ENCODE results near the gene CENPB.
"Not testable (repeated sequence)": the region's sequence is repeated elsewhere in the genome, so short reads cannot be mapped to it uniquely, and the experiment has no call there.

CENPB gene, protein sequence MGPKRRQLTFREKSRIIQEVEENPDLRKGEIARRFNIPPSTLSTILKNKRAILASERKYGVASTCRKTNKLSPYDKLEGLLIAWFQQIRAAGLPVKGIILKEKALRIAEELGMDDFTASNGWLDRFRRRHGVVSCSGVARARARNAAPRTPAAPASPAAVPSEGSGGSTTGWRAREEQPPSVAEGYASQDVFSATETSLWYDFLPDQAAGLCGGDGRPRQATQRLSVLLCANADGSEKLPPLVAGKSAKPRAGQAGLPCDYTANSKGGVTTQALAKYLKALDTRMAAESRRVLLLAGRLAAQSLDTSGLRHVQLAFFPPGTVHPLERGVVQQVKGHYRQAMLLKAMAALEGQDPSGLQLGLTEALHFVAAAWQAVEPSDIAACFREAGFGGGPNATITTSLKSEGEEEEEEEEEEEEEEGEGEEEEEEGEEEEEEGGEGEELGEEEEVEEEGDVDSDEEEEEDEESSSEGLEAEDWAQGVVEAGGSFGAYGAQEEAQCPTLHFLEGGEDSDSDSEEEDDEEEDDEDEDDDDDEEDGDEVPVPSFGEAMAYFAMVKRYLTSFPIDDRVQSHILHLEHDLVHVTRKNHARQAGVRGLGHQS

GRCh38 chr20:3786665-3787323 lies at the start of gene CENPB:
TSS of gene CENPB (minus strand) at chr20:3786740. CDS start at chr20:3786483, 257 bp downstream.
- peaks cover 14% of the 10 kb centered on the region for H3K36me3 ChIP-seq
- peak; percentile 83 for DNase-seq
- peak within 1 kb of the TSS; percentile 78 for H3K27ac ChIP-seq
- H3K4me3 ChIP-seq (ENCODE audit: low read depth, low read length) = peak within 1 kb of the TSS; percentile 67
- H3K27me3 ChIP-seq (ENCODE audit: insufficient read depth, low read depth, severe bottlenecking) = no peaks in the 10 kb centered on the region
- TF ChIP-seq, protein P1, sequence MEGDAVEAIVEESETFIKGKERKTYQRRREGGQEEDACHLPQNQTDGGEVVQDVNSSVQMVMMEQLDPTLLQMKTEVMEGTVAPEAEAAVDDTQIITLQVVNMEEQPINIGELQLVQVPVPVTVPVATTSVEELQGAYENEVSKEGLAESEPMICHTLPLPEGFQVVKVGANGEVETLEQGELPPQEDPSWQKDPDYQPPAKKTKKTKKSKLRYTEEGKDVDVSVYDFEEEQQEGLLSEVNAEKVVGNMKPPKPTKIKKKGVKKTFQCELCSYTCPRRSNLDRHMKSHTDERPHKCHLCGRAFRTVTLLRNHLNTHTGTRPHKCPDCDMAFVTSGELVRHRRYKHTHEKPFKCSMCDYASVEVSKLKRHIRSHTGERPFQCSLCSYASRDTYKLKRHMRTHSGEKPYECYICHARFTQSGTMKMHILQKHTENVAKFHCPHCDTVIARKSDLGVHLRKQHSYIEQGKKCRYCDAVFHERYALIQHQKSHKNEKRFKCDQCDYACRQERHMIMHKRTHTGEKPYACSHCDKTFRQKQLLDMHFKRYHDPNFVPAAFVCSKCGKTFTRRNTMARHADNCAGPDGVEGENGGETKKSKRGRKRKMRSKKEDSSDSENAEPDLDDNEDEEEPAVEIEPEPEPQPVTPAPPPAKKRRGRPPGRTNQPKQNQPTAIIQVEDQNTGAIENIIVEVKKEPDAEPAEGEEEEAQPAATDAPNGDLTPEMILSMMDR (IDR thresholded peaks at IDR 0.05; ENCODE audit: low read depth, low read length) = peak; percentile 68
- no peaks in the 10 kb centered on the region for H3K9me3 ChIP-seq (ENCODE audit: severe bottlenecking)

DNA sequence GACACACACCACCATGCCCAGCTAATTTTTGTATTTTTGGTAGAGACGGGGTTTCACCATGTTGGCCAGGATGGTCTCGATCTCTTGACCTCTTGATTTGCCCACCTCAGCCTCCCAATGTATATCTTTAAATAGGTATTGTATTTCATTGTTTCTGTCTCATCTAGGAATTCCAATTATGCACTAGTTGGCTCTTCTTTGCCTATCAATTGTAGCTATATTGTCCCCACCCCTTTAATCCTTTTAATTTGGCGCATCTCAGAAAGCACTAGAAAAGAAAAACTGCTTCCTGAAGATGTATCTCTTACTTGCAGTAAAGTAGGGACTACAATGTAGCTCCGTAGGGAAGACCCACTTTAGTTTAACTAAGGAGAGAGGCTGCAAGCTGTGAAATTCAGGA lies 49.6 kb upstream of the CENPB start:
- Histone ChIP-seq H3K27ac (no peak overlapping the region), H3K27me3 (ENCODE audit: insufficient read depth, low read depth, severe bottlenecking) (no peaks in the 10 kb centered on the region), H3K36me3 (no peaks in the 10 kb centered on the region), H3K4me3 (ENCODE audit: low read depth, low read length) (no peak overlapping the region), H3K9me3 (ENCODE audit: severe bottlenecking) (no peaks in the 10 kb centered on the region)
- TF ChIP-seq, protein P1 (IDR thresholded peaks at IDR 0.05; ENCODE audit: low read depth, low read length) = no peak
- no peak for DNase-seq

DNA sequence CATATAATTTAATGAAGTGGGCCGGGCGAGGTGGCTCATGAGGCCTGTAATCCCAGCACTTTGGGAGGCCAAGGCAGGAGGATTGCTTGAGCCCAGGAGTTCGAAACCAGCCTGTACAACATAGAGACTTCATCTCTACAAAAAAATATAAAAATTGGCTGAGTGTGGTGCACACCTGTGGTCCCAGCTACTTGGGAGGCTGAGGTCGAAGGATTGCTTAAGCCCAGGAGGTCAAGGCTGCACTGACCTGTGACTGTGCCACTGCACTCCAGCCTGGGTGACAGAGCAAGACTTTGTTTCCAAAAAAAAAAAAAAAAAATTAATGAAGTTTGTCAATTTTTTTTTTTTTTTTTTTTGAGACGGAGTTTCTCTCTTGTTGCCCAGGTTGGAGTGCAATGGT lies 43.4 kb upstream of the CENPB start:
- not testable (repeated sequence) for H3K9me3 ChIP-seq (ENCODE audit: severe bottlenecking); H3K4me3 ChIP-seq (ENCODE audit: low read depth, low read length); H3K36me3 ChIP-seq; H3K27me3 ChIP-seq (ENCODE audit: insufficient read depth, low read depth, severe bottlenecking); DNase-seq; H3K27ac ChIP-seq

DNA sequence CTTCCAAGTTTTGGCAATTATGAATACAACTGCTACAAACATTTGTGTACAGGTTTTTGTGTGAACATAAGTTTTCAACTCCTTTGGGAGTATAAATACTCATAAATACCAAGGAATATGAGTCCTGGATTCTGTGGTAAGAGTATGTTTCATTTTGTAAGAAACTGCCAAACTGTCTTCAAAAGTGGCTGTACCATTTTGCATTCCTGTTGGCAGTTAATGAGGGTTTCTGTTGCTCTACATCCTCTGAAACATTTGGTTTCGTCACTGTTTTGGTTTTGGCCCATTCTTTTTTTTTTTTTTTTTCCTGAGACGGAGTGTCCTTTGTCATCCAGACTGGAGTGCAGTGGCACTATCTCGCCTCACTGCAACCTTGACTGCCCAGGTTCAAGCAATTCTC lies 42.3 kb upstream of the CENPB start:
- no peak overlapping the region for H3K27ac ChIP-seq
- no peak overlapping the region for H3K4me3 ChIP-seq (ENCODE audit: low read depth, low read length)
- H3K9me3 ChIP-seq (ENCODE audit: severe bottlenecking) = no peaks in the 10 kb centered on the region
- no peaks in the 10 kb centered on the region; the same call in 1 of the 2 replicates for H3K36me3 ChIP-seq
- TF ChIP-seq, protein P1 (IDR thresholded peaks at IDR 0.05; ENCODE audit: low read depth, low read length) = no peak
- no peaks in the 10 kb centered on the region for H3K27me3 ChIP-seq (ENCODE audit: insufficient read depth, low read depth, severe bottlenecking)
- DNase-seq = no peak

DNA sequence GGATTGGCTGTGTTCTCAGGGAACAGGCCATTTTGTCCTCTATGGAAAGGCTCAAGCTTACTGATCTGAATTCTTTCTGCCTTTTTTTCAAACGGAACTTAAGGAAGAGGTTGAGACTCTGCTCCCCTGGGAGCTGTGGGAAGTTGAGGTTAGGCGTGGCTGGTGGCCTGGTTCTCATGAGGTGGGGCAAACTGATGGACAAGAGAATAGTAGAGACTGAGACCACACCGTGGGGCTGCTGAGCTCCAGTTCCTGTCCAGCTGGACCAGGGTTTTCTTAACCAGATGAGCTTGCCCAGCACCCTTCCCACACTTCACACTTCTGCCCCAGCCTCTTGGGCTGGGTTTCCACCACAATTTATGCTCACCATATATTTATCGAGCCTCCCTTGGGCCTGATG lies 39.9 kb upstream of the CENPB start:
- no peak for DNase-seq
- Histone ChIP-seq H3K27ac (no peak overlapping the region), H3K4me3 (ENCODE audit: low read depth, low read length) (no peak overlapping the region), H3K27me3 (ENCODE audit: insufficient read depth, low read depth, severe bottlenecking) (no peaks in the 10 kb centered on the region), H3K36me3 (peaks cover 11% of the 10 kb centered on the region; the same call in 1 of the 2 replicates), H3K9me3 (ENCODE audit: severe bottlenecking) (no peaks in the 10 kb centered on the region)
- TF ChIP-seq, protein P1 (IDR thresholded peaks at IDR 0.05; ENCODE audit: low read depth, low read length) = no peak

- no peak overlapping the region for H3K4me3 ChIP-seq (ENCODE audit: low read depth, low read length)
- no peaks in the 10 kb centered on the region for H3K27me3 ChIP-seq (ENCODE audit: insufficient read depth, low read depth, severe bottlenecking)
- no peaks in the 10 kb centered on the region for H3K9me3 ChIP-seq (ENCODE audit: severe bottlenecking)
- H3K36me3 ChIP-seq = peaks cover 11% of the 10 kb centered on the region; the same call in 1 of the 2 replicates
- no peak overlapping the region for H3K27ac ChIP-seq
- DNase-seq = no peak
- TF ChIP-seq, protein P1 (IDR thresholded peaks at IDR 0.05; ENCODE audit: low read depth, low read length) = no peak
These were observed 39.0 kb upstream of the CENPB start for GRCh38 chr20:3825526-3825925.

Measured in WERI-Rb-1 (cell line).